ENCODE results near the gene ANXA5. TPM values are rescaled to one million over a fixed set of nuclear protein-coding genes. Genes with fewer than 3 reads are reported as not detected.

Gene ANXA5
- total and polyA plus RNA-seq, 2 of the 4 experiments (the other 2 are of a cell fraction): 780 to 1,448 TPM

DNA sequence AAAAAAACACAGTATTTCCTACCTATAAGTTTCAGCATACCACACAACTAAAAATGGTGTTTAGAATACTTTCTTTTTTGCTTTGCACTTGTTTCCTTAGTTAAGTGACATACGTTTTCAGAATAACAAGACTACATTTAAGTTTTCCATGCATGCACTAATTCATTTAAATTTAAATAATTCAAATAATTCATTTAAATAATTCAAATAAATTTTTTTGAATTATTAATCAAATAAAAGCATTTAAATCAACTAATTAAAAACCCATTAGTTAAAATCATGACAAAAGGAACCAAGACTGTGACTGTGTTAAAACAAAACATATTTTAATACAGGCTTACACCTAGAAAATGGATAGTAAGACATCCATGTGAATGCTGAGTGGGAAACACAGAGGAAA is 12.8 kb downstream of the ANXA5 start:
- peaks cover 77% of the 10 kb centered on the region for H4K20me1 ChIP-seq (ENCODE audit: insufficient read depth, low read length)
- H3K23ac ChIP-seq (ENCODE audit: low read depth, low read length): 0 out of 2 replicates have a peak overlapping the region, but pooled peaks have one; percentile 41
- ChIA-PET POLR2A (ENCODE audit: unreplicated experiment) (no interaction called here), CTCF (no interaction called here)
- no peaks in the 10 kb centered on the region for H3K9me3 ChIP-seq (ENCODE audit: control insufficient read depth, insufficient read depth, low read length)
- peaks cover 30% of the 10 kb centered on the region for H3K9me1 ChIP-seq (ENCODE audit: insufficient read depth, low read length)
- H2AK5ac ChIP-seq (ENCODE audit: low read depth, low read length): no peak overlapping the region
- H4K5ac ChIP-seq (ENCODE audit: low read depth, low read length): no peak overlapping the region
- no peak overlapping the region for H2BK120ac ChIP-seq (ENCODE audit: low read depth, low read length)
- in situ Hi-C loops (cut with MboI; ENCODE audit: low sequenced_read_pairs): loop anchor here (10.0 kb wide), 1 partner anchor 121 kb away; the partner anchor contains the start of gene EXOSC9
- H3K27me3 ChIP-seq (ENCODE audit: control insufficient read depth, insufficient read depth, low read length): no peaks in the 10 kb centered on the region
- no peak overlapping the region for H2AFZ ChIP-seq (replicated peaks; ENCODE audit: low read length, poor library complexity)
- peaks cover 48% of the 10 kb centered on the region for H3K36me3 ChIP-seq (ENCODE audit: control insufficient read depth, insufficient read depth, low read length)
- ATAC-seq (ENCODE audit: low read depth) (no peak), DNase-seq (no peak)
- H3K4ac ChIP-seq (ENCODE audit: low read depth, low read length): no peak overlapping the region
- no peak overlapping the region for H4K91ac ChIP-seq (ENCODE audit: insufficient read depth, low read depth, low read length)
- H3K79me1 ChIP-seq (ENCODE audit: low read depth in 1 of 2, low read length in 2 of 2): peaks cover 22 to 57% of the 10 kb centered on the region in 2 experiments
- no CpG with 5 or more reads among the region's 1 CpG for whole genome bisulfite sequencing, 2 experiments (ENCODE audit: extremely low coverage in 2 of 2, insufficient read length in 1 of 2)
- no peak overlapping the region for H3K27ac ChIP-seq (ENCODE audit: insufficient read depth, low read length)
- intact Hi-C loops (cut with micrococcal nuclease): loop anchor here (5.0 kb wide), 1 partner anchor 118 kb away; the partner anchor contains the start of gene EXOSC9
- H3K56ac ChIP-seq (ENCODE audit: extremely low read depth, insufficient read depth, low read length): no peak overlapping the region
- no peak overlapping the region for H2BK15ac ChIP-seq (ENCODE audit: low read depth, low read length)
- no peak overlapping the region for H3K4me2 ChIP-seq (ENCODE audit: low read depth, low read length)
- dilution Hi-C loops (cut with HindIII; ENCODE audit: low sequenced_read_pairs, unreplicated experiment): no loop called here
- peak overlapping the region; percentile 51 for H2BK5ac ChIP-seq (ENCODE audit: low read depth, low read length, poor library complexity, severe bottlenecking)
- H2AK9ac ChIP-seq (replicated peaks; ENCODE audit: low read depth, low read length, poor library complexity): no peak overlapping the region
- H2BK20ac ChIP-seq (ENCODE audit: low read depth, low read length): no peak overlapping the region
- no peak for TF ChIP-seq BHLHE40 (IDR thresholded peaks at IDR 0.05; ENCODE audit: low read depth, low read length)
- TF ChIP-seq FOS (IDR thresholded peaks at IDR 0.05; ENCODE audit: low read depth, low read length): no peak
- TF ChIP-seq CEBPB (IDR thresholded peaks at IDR 0.05; ENCODE audit: low read depth, low read length): no peak
- TF ChIP-seq, protein P1, sequence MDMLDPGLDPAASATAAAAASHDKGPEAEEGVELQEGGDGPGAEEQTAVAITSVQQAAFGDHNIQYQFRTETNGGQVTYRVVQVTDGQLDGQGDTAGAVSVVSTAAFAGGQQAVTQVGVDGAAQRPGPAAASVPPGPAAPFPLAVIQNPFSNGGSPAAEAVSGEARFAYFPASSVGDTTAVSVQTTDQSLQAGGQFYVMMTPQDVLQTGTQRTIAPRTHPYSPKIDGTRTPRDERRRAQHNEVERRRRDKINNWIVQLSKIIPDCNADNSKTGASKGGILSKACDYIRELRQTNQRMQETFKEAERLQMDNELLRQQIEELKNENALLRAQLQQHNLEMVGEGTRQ (IDR thresholded peaks at IDR 0.05; ENCODE audit: low read depth, low read length): no peak
- no peak for TF ChIP-seq NFE2L2 (IDR thresholded peaks at IDR 0.05; ENCODE audit: low read depth, low read length)
- no peak for TF ChIP-seq POLR2A (IDR thresholded peaks at IDR 0.05; ENCODE audit: low read depth, low read length)
- TF ChIP-seq, protein P2, sequence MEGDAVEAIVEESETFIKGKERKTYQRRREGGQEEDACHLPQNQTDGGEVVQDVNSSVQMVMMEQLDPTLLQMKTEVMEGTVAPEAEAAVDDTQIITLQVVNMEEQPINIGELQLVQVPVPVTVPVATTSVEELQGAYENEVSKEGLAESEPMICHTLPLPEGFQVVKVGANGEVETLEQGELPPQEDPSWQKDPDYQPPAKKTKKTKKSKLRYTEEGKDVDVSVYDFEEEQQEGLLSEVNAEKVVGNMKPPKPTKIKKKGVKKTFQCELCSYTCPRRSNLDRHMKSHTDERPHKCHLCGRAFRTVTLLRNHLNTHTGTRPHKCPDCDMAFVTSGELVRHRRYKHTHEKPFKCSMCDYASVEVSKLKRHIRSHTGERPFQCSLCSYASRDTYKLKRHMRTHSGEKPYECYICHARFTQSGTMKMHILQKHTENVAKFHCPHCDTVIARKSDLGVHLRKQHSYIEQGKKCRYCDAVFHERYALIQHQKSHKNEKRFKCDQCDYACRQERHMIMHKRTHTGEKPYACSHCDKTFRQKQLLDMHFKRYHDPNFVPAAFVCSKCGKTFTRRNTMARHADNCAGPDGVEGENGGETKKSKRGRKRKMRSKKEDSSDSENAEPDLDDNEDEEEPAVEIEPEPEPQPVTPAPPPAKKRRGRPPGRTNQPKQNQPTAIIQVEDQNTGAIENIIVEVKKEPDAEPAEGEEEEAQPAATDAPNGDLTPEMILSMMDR (conservative IDR thresholded peaks at IDR 0.05; ENCODE audit: low read depth, low read length): no peak
- TF ChIP-seq RFX5 (IDR thresholded peaks at IDR 0.05; ENCODE audit: low read depth, low read length): no peak
- no peak for TF ChIP-seq RAD21 (IDR thresholded peaks at IDR 0.05; ENCODE audit: low read length)
- TF ChIP-seq, protein P3, sequence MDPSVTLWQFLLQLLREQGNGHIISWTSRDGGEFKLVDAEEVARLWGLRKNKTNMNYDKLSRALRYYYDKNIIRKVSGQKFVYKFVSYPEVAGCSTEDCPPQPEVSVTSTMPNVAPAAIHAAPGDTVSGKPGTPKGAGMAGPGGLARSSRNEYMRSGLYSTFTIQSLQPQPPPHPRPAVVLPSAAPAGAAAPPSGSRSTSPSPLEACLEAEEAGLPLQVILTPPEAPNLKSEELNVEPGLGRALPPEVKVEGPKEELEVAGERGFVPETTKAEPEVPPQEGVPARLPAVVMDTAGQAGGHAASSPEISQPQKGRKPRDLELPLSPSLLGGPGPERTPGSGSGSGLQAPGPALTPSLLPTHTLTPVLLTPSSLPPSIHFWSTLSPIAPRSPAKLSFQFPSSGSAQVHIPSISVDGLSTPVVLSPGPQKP (IDR thresholded peaks at IDR 0.05; ENCODE audit: borderline replicate concordance, low read depth, low read length): no peak
- no peak for TF ChIP-seq RCOR1 (IDR thresholded peaks at IDR 0.05; ENCODE audit: insufficient replicate concordance, low read length)
- no peak for TF ChIP-seq SMC3 (IDR thresholded peaks at IDR 0.05; ENCODE audit: low read depth, low read length)
- no peak for TF ChIP-seq MXI1 (IDR thresholded peaks at IDR 0.05; ENCODE audit: borderline replicate concordance, low read depth, low read length)
- no peak for TF ChIP-seq MAFK (IDR thresholded peaks at IDR 0.05; ENCODE audit: low read depth, low read length)
- no peak for TF ChIP-seq MAZ (IDR thresholded peaks at IDR 0.05; ENCODE audit: borderline replicate concordance, low read depth, low read length)
- TF ChIP-seq CHD1 (IDR thresholded peaks at IDR 0.05; ENCODE audit: low read depth, low read length): no peak
- H3K18ac ChIP-seq (ENCODE audit: low read depth, low read length): no peak overlapping the region
- no peak overlapping the region for H3K4me3 ChIP-seq (ENCODE audit: insufficient read depth, low read depth, low read length)
- BruUV-seq (replicated peaks): no TSS peak
- no peak overlapping the region for H3K14ac ChIP-seq (replicated peaks; ENCODE audit: low read depth, low read length)
- peaks cover 31% of the 10 kb centered on the region for H3K4me1 ChIP-seq (ENCODE audit: control insufficient read depth, insufficient read depth, low read length)
- no peak overlapping the region for H4K8ac ChIP-seq (ENCODE audit: low read depth in 2 of 2, low read length in 2 of 2)
- no peak overlapping the region for H3K9ac ChIP-seq (ENCODE audit: low read depth, low read length)
